ENCODE results near the gene NUP210L. TPM values are rescaled to one million over a fixed set of nuclear protein-coding genes. Genes with fewer than 3 reads are reported as not detected.

NUP210L gene
- total and polyA plus RNA-seq, 8 donors, result 0.18 TPM; not detected in 7

GRCh38 chr1:153967107-153967999 lies 187.5 kb downstream of the NUP210L start, which contains the start of gene CREB3L4:
Gene CREB3L4 (plus strand): TSS chr1:153967902. CDS start chr1:153968526, 624 bp downstream.
- Histone ChIP-seq H3K27ac (peak within 1 kb of the TSS; percentile 86 to 97 (median 91)), H3K36me3 (peaks cover 0 to 3% (median under 1%) of the 10 kb centered on the region in 4 donors), H3K4me1 (peaks cover 25 to 57% (median 49%) of the 10 kb centered on the region in 4 donors), H3K27me3 (no peaks in the 10 kb centered on the region), H3K9me3 (no peaks in the 10 kb centered on the region), H3K4me3 (peak within 1 kb of the TSS; percentile 48 to 57 (median 54))
- TF ChIP-seq CTCF (IDR thresholded peaks at IDR 0.05) (peak in 4 of 7 experiments; percentile 14 to 45 (median 23)), POLR2AphosphoS5 (IDR thresholded peaks at IDR 0.05) (peak; percentile 86 to 98 (median 96)), POLR2A (IDR thresholded peaks at IDR 0.05) (peak in 2 of 4 donors; percentile 54 to 56), EP300 (IDR thresholded peaks at IDR 0.05) (no peak)
- intact Hi-C loops (cut with DNase I; ENCODE audit: low total_unique reads), result no loop called here
- WGBS, 5 donors, result 0 to 1% (median 0%) methylated on average over 46 to 60 of the region's 60 CpGs
- DNase-seq, result peak; percentile 93 to 99

- DNase-seq, result peak; percentile 65 to 88
- TF ChIP-seq CTCF (IDR thresholded peaks at IDR 0.05) (no peak), POLR2AphosphoS5 (IDR thresholded peaks at IDR 0.05) (peak in 1 of 3 donors; percentile 11)
- Histone ChIP-seq H3K27ac (peak overlapping the region; percentile 94 to 98 (median 97)), H3K4me1 (peaks cover 44 to 84% (median 72%) of the 10 kb centered on the region in 4 donors), H3K9me3 (no peaks in the 10 kb centered on the region), H3K36me3 (peaks cover 13 to 26% (median 18%) of the 10 kb centered on the region in 4 donors), H3K27me3 (no peaks in the 10 kb centered on the region), H3K4me3 (peak overlapping the region; percentile 61 to 84 (median 72))
- intact Hi-C loops (cut with DNase I; ENCODE audit: low total_unique reads), result no loop called here
- WGBS, 5 donors, result 0 to 2% (median 1%) methylated on average over 21 to 22 of the region's 22 CpGs
These were observed 191.0 kb downstream of the NUP210L start for GRCh38 chr1:153963850-153964331.

- Histone ChIP-seq H3K4me3 (peak within 1 kb of the TSS; percentile 61 to 84 (median 72)), H3K27ac (peak within 1 kb of the TSS; percentile 94 to 98 (median 97)), H3K27me3 (no peaks in the 10 kb centered on the region), H3K36me3 (peaks cover 13 to 26% (median 18%) of the 10 kb centered on the region in 4 donors), H3K9me3 (no peaks in the 10 kb centered on the region), H3K4me1 (peaks cover 44 to 81% (median 69%) of the 10 kb centered on the region in 4 donors)
- DNase-seq, result peak; percentile 99
- TF ChIP-seq POLR2A (IDR thresholded peaks at IDR 0.05), result peak in 1 of 4 donors; percentile 20
- TF ChIP-seq EP300 (IDR thresholded peaks at IDR 0.05), result no peak
- peak; percentile 63 to 77 (median 75) for TF ChIP-seq POLR2AphosphoS5 (IDR thresholded peaks at IDR 0.05)
- TF ChIP-seq CTCF (IDR thresholded peaks at IDR 0.05), result no peak
- 0 to 1% (median 0%) methylated on average over 30 to 54 of the region's 54 CpGs for WGBS, 5 donors
- intact Hi-C loops (cut with DNase I; ENCODE audit: low total_unique reads), result no loop called here
These were observed 191.6 kb downstream of the NUP210L start, which contains the start of gene SLC39A1 for GRCh38 chr1:153963030-153963849. Gene SLC39A1 (minus strand): TSS chr1:153963537. CDS start chr1:153962715, 822 bp downstream.

All from stomach (tissue), 9 donors.